MM.1S (cell line): ENCODE data around the gene C1QTNF5.

ENCODE experiments used
- DNase-seq: peaks from one replicate; pipeline ENCODE4 v3.0.0-alpha.2; 2015
- H2AFZ ChIP-seq: fragments of 300-600 bp; sonication (generic); 2 replicates; pipeline ENCODE4 v1.6.0; 2016; ENCODE audit warnings: antibody characterized with exemption, low read length
- H3F3A ChIP-seq: fragments of 300-600 bp; sonication (generic); 2 replicates; pipeline ENCODE4 v1.6.1; 2016; ENCODE audit warnings: mild to moderate bottlenecking, antibody characterized with exemption, low read length, moderate library complexity, mixed read lengths; ENCODE audit not compliant: insufficient read depth
- H3K27ac ChIP-seq: fragments of 300-600 bp; sonication (generic); 2 replicates; pipeline ENCODE4 v1.5.1; 2016; ENCODE audit warnings: mild to moderate bottlenecking, low read length
- H3K27me3 ChIP-seq: fragments of 300-600 bp; sonication (generic); replicated peaks from 2 replicates; pipeline ENCODE4 v1.6.0; 2016; ENCODE audit warnings: low read length; ENCODE audit not compliant: insufficient read depth
- H3K36me3 ChIP-seq: fragments of 300-600 bp; sonication (generic); replicated peaks from 2 replicates; pipeline ENCODE4 v1.6.1; 2016; ENCODE audit warnings: mild to moderate bottlenecking, low read length, mixed read lengths; ENCODE audit not compliant: insufficient read depth
- H3K4me1 ChIP-seq: fragments of 300-600 bp; sonication (generic); 2 replicates; pipeline ENCODE4 v1.6.1; 2016; ENCODE audit warnings: low read length, mixed read lengths
- H3K4me2 ChIP-seq: fragments of 300-600 bp; sonication (generic); 2 replicates; pipeline ENCODE4 v1.6.0; 2016; ENCODE audit warnings: low read depth, low read length
- H3K4me3 ChIP-seq: fragments of 300-600 bp; sonication (generic); 2 replicates; pipeline ENCODE4 v1.5.1; 2016; ENCODE audit warnings: low read length, mixed read lengths
- H3K79me2 ChIP-seq: fragments of 300-600 bp; sonication (generic); 2 replicates; pipeline ENCODE4 v1.6.1; 2016; ENCODE audit warnings: mixed run types, low read length, mixed read lengths
- H3K9ac ChIP-seq: fragments of 300-600 bp; sonication (generic); 2 replicates; pipeline ENCODE4 v1.6.1; 2016; ENCODE audit warnings: low read length, mixed read lengths
- H3K9me2 ChIP-seq: fragments of 300-600 bp; sonication (generic); replicated peaks from 2 replicates; pipeline ENCODE4 v1.6.1; 2016; ENCODE audit warnings: mild to moderate bottlenecking, low read length, mixed read lengths; ENCODE audit not compliant: insufficient read depth
- H3K9me3 ChIP-seq: fragments of 300-600 bp; sonication (generic); replicated peaks from 2 replicates; pipeline ENCODE4 v1.6.1; 2016; ENCODE audit warnings: mild to moderate bottlenecking, low read length, mixed read lengths; ENCODE audit not compliant: insufficient read depth
- H4K20me1 ChIP-seq: fragments of 300-600 bp; sonication (generic); 2 replicates; pipeline ENCODE4 v1.6.1; 2016; ENCODE audit warnings: mild to moderate bottlenecking, low read length, moderate library complexity, mixed read lengths; ENCODE audit not compliant: insufficient read depth
- CTCF ChIP-seq: fragments of 300-600 bp; sonication (generic); IDR thresholded peaks from 2 replicates; pipeline ENCODE4 v1.5.1; 2016; ENCODE audit warnings: antibody characterized with exemption, low read length, mixed read lengths
- EZH2 ChIP-seq: fragments of 300-600 bp; sonication (generic); optimal IDR thresholded peaks from 2 replicates; pipeline ENCODE3; 2017; ENCODE audit warnings: low read depth, mild to moderate bottlenecking, antibody characterized with exemption, low read length, mixed read lengths
- EZH2phosphoT487 ChIP-seq: fragments of 300-600 bp; sonication (generic); IDR thresholded peaks from 2 replicates; pipeline ENCODE4 v1.6.1; 2018; ENCODE audit warnings: antibody characterized with exemption, low read length

C1QTNF5 gene

GRCh38 chr11:119337581-119338317, 2.9 kb downstream of the C1QTNF5 start:
- Histone ChIP-seq H4K20me1 (no peaks in the 10 kb centered on the region), H3K27ac (no peak overlapping the region), H3K36me3 (no peaks in the 10 kb centered on the region), H3K4me1 (peaks cover 16% of the 10 kb centered on the region; the same call in 1 of the 2 replicates), H3K79me2 (peaks cover 17% of the 10 kb centered on the region), H3K9me3 (no peaks in the 10 kb centered on the region), H3K9me2 (no peaks in the 10 kb centered on the region), H3K27me3 (peaks cover 27% of the 10 kb centered on the region), H2AFZ (no peak overlapping the region), H3K9ac (no peak overlapping the region), H3K4me2 (no peak overlapping the region), H3K4me3 (no peak overlapping the region), H3F3A (no peaks in the 10 kb centered on the region)
- TF ChIP-seq EZH2 (no peak), EZH2phosphoT487 (no peak), CTCF (no peak)
- no peak for DNase-seq

- Histone ChIP-seq H3K4me1 (peaks cover 16% of the 10 kb centered on the region; the same call in 1 of the 2 replicates), H3K4me3 (no peak overlapping the region), H3K9me2 (no peaks in the 10 kb centered on the region), H2AFZ (no peak overlapping the region), H3K9me3 (no peaks in the 10 kb centered on the region), H3K79me2 (peaks cover 17% of the 10 kb centered on the region), H3K27me3 (peaks cover 19% of the 10 kb centered on the region), H3F3A (no peaks in the 10 kb centered on the region), H3K36me3 (no peaks in the 10 kb centered on the region), H3K4me2 (no peak overlapping the region), H3K27ac (no peak overlapping the region), H3K9ac (no peak overlapping the region), H4K20me1 (no peaks in the 10 kb centered on the region)
- TF ChIP-seq EZH2: no peak
- no peak for TF ChIP-seq CTCF
- no peak for TF ChIP-seq EZH2phosphoT487
- no peak for DNase-seq
Measured at GRCh38 chr11:119336744-119337469, 3.8 kb downstream of the C1QTNF5 start.

- no peak overlapping the region for H3K9ac ChIP-seq
Measured at GRCh38 chr11:119335655-119336543, 4.8 kb downstream of the C1QTNF5 start.

More at GRCh38 chr11:119335655-119336543, 4.8 kb downstream of the C1QTNF5 start:
- Histone ChIP-seq H2AFZ (no peak overlapping the region), H3K4me2 (peak overlapping the region; percentile 98; the same call in 1 of the 2 replicates), H3F3A (no peaks in the 10 kb centered on the region), H3K36me3 (no peaks in the 10 kb centered on the region), H4K20me1 (no peaks in the 10 kb centered on the region), H3K4me1 (peaks cover 11% of the 10 kb centered on the region; the same call in 1 of the 2 replicates), H3K9me2 (no peaks in the 10 kb centered on the region), H3K79me2 (peaks cover 17% of the 10 kb centered on the region), H3K9me3 (no peaks in the 10 kb centered on the region), H3K27me3 (peaks cover 9% of the 10 kb centered on the region), H3K27ac (no peak overlapping the region), H3K4me3 (no peak overlapping the region)
- DNase-seq: no peak
- TF ChIP-seq EZH2 (no peak), EZH2phosphoT487 (no peak)
